Neural crest cell (in vitro differentiated cells): Measurements from ENCODE around the gene P2RX1. TPM values are rescaled to one million over a fixed set of nuclear protein-coding genes. Genes with fewer than 3 reads are reported as not detected.

Experiments
- DNase-seq: peaks from one replicate; pipeline ENCODE4 v3.0.0; 2021; ENCODE audit warnings: low read depth, mixed read lengths, low spot score
- H3K27ac Mint-ChIP-seq: one replicate; pipeline ENCODE4 v1.8.0; 2021; ENCODE audit warnings: mild to moderate bottlenecking, mixed read lengths; ENCODE audit not compliant: unreplicated experiment
- H3K27me3 Mint-ChIP-seq: 2 replicates; pipeline ENCODE4 v1.8.0; 2021; ENCODE audit warnings: low read depth, mild to moderate bottlenecking, mixed read lengths
- H3K36me3 Mint-ChIP-seq: 2 replicates; pipeline ENCODE4 v1.8.0; 2021; ENCODE audit warnings: low read depth, mild to moderate bottlenecking, mixed read lengths
- H3K4me1 Mint-ChIP-seq: 2 replicates; pipeline ENCODE4 v1.8.0; 2021; ENCODE audit warnings: mixed read lengths
- H3K4me3 Mint-ChIP-seq: one replicate; pipeline ENCODE4 v1.8.0; 2021; ENCODE audit warnings: mild to moderate bottlenecking, mixed read lengths
- H3K9me3 Mint-ChIP-seq: 2 replicates; pipeline ENCODE4 v1.8.0; 2021; ENCODE audit warnings: mixed read lengths
- total RNA-seq: library from RNA; stranded (reverse); gene quantifications from 2 replicates; pipeline ENCODE4 v1.2.1, GENCODE V29; 2021
- TF ChIP-seq, protein P1 (sequence below): fragments of 200-600 bp; sonication (generic); conservative IDR thresholded peaks from 2 replicates; pipeline ENCODE4 v1.5.0; 2021; ENCODE audit warnings: antibody characterized with exemption, mild to moderate bottlenecking

Gene P2RX1
- total RNA-seq, 1 donor from 2014 or later, result not detected

DNA sequence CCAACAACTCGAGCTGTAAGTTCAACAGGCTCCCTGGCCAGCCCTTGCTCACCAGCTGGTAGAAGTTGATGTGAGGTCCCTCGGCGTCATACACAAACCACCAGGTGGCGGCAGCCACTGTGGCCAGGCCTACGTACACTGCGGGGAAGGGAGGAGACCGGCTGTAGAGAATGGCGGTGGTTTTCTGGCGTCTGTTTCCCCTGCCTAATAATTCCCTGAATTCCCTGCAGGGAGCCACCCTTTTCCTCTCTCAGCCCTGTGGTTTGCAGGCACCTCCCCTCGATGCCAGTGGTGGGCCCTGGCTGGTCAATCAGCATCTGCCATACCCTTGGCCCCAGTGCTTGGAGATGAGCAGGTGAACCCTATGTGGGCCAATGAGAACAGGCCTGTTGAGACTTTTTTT, 18.9 kb upstream of the P2RX1 start:
- peak; percentile 62 for DNase-seq
- no peaks in the 10 kb centered on the region for H3K27me3 Mint-ChIP-seq
- H3K36me3 Mint-ChIP-seq, result no peaks in the 10 kb centered on the region
- H3K4me1 Mint-ChIP-seq, result no peaks in the 10 kb centered on the region
- no peaks in the 10 kb centered on the region for H3K9me3 Mint-ChIP-seq
- TF ChIP-seq, protein P1, sequence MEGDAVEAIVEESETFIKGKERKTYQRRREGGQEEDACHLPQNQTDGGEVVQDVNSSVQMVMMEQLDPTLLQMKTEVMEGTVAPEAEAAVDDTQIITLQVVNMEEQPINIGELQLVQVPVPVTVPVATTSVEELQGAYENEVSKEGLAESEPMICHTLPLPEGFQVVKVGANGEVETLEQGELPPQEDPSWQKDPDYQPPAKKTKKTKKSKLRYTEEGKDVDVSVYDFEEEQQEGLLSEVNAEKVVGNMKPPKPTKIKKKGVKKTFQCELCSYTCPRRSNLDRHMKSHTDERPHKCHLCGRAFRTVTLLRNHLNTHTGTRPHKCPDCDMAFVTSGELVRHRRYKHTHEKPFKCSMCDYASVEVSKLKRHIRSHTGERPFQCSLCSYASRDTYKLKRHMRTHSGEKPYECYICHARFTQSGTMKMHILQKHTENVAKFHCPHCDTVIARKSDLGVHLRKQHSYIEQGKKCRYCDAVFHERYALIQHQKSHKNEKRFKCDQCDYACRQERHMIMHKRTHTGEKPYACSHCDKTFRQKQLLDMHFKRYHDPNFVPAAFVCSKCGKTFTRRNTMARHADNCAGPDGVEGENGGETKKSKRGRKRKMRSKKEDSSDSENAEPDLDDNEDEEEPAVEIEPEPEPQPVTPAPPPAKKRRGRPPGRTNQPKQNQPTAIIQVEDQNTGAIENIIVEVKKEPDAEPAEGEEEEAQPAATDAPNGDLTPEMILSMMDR, result peak; percentile 73
- H3K4me3 Mint-ChIP-seq, result no peak overlapping the region
- H3K27ac Mint-ChIP-seq, result no peak overlapping the region

DNA sequence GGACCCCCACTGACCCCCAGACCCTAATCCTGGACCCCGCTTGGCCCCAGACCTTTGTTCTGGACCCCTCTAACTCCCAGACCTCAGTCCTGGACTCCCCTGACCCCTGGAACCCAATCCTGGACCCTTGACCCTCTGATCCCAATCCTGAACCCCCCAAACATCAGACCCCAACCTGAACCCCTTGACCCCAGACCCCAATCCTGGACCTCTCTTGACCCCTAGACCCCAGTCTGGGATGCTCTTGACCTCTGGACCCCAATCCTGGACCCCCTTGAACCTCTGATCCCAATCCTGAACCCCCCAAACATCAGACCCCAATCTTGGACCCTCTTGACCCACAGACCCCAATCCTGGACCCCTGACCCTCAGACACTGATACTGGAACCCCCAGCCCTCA, 13.5 kb upstream of the P2RX1 start:
- Mint-ChIP-seq H3K27me3 (no peaks in the 10 kb centered on the region), H3K9me3 (no peaks in the 10 kb centered on the region), H3K4me1 (peaks cover 6% of the 10 kb centered on the region), H3K4me3 (no peak overlapping the region), H3K36me3 (no peaks in the 10 kb centered on the region), H3K27ac (no peak overlapping the region)
- no peak for DNase-seq
- TF ChIP-seq, protein P1, result no peak

DNA sequence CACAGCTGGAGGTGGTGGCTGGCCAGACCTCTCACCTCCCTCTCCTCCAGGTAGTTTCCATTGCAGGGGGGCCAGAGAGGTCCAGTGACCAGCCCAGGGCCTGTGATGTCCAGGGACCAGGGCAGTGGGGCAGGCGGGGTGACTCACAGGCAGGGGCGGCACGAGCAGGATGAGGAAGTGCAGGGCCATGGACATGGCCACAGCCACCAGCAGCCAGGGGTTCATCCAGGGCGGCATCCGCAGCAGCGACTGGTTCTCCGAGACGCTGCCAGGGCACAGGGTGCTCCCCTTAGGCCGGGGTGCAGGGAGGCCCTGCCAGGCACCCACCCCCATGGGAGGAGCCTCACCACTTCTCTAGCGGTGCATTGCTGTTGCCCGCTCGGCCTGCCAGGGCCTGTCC, 12.9 kb upstream of the P2RX1 start:
- H3K27ac Mint-ChIP-seq, result no peak overlapping the region
- H3K27me3 Mint-ChIP-seq, result no peaks in the 10 kb centered on the region
- TF ChIP-seq, protein P1, result no peak
- H3K36me3 Mint-ChIP-seq, result no peaks in the 10 kb centered on the region
- H3K9me3 Mint-ChIP-seq, result no peaks in the 10 kb centered on the region
- no peak for DNase-seq
- no peak overlapping the region for H3K4me3 Mint-ChIP-seq
- peaks cover 12% of the 10 kb centered on the region for H3K4me1 Mint-ChIP-seq

DNA sequence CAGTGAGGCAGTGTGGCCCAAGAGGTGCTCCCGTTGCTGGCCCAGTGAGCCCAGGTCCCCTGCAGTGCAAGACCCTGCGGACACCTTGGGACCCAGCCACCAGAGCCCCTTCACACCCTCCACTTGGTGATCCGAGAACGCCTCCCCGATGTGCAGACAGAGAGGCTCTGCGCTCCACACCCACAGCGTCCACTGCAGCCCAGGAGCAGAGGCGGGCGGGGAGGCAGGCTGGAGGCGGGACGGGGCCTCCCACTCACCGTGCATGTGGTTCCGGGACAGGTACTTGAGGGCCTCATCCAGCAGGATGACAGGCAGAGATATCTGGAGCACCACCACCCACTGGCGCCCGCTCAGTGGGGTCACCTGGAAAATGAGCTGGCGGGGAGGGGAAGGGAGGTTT, 12.1 kb upstream of the P2RX1 start:
- Mint-ChIP-seq H3K36me3 (no peaks in the 10 kb centered on the region), H3K9me3 (no peaks in the 10 kb centered on the region), H3K27me3 (no peaks in the 10 kb centered on the region), H3K4me3 (no peak overlapping the region), H3K4me1 (peaks cover 15% of the 10 kb centered on the region), H3K27ac (no peak overlapping the region)
- TF ChIP-seq, protein P1, result no peak
- DNase-seq, result no peak

DNA sequence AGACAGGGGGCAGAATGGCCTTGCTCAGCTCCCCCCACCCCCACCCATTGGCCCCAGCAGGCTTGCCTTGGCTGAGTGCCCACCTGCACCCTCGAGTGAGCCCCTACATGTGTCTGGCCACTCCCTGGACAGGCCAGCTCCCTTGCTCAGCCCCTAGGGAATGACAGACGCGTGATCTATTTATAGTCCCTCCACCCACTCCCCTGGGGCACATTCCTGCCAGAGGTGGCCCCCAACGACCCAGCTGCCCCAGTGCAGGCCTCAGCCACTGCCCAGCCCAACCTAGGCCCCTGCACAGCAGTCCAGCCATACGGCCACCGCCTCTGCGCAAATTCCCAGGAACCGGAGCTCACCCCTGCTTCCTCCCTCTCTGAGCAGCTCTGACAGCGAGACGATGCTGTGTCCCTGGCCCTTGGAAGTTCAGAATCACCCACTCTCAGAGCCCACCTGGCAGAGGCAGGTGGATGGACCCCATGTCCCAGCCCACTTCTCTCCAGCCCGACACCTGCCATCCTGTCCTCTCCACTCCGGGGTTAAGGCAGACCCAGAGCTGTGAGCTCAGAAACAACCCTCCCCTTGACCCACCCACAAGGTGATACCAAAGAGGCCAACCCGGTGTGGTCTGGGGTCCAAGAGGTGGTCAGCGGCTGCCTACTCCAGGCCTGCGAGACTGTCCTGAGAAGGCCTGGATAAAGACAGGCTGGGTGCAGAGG, 11.5 kb upstream of the P2RX1 start:
- TF ChIP-seq, protein P1, result no peak
- H3K4me1 Mint-ChIP-seq, result peaks cover 15% of the 10 kb centered on the region
- no peaks in the 10 kb centered on the region for H3K36me3 Mint-ChIP-seq
- no peaks in the 10 kb centered on the region for H3K27me3 Mint-ChIP-seq
- H3K4me3 Mint-ChIP-seq, result no peak overlapping the region
- H3K9me3 Mint-ChIP-seq, result no peaks in the 10 kb centered on the region
- DNase-seq, result no peak
- peak overlapping the region; percentile 62 for H3K27ac Mint-ChIP-seq
